ENCODE results near the gene ZNF775. TPM values are rescaled to one million over a fixed set of nuclear protein-coding genes. Genes with fewer than 3 reads are reported as not detected.

The ZNF775 gene
- total and polyA plus RNA-seq, 2 of the 13 experiments (the other 11 are each of a cell fraction or from before 2014, with no cell fraction given), result 3.1 to 3.2 TPM

DNA sequence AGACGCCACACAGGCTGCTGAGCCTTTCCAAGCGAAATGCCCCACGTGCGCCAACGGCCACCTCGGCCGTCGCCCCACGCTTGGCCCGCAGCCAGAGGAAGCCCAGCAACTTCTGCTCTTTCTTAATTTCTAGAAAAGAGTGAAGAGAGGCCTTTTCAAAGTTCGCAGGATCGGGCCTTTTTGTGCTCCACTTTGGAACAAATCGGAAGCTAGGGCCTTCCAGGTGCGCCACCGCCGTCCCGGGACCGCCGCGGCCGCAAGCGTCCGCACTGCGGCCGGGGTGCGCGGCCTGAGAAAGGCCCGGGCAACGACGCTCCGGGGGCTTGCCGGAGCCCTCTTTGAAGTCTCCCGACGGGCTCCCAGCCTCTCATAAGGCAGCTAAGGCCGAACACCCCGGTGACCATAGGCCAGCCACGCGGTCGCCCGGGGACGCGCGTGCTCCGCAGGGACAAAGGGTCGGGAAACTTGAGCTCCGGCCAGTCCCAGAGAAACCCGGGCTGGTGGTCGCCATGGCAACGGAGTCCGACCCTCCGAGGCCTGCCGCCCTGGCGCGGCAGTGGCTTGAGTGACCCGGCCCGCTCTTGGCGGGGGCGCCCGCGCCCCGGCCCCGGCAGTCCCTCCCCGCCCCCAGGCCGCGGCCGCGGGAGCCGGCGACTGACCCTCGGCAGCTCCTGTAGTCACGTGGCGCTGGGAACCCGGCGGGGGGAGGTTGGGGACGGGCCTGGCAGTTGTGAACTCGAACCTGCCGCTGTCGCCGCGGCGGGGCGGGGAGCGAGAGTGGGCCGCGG is 10.8 kb upstream of the ZNF775 start, which contains the start of gene REPIN1 (continued):
- TF ChIP-seq, protein P1, sequence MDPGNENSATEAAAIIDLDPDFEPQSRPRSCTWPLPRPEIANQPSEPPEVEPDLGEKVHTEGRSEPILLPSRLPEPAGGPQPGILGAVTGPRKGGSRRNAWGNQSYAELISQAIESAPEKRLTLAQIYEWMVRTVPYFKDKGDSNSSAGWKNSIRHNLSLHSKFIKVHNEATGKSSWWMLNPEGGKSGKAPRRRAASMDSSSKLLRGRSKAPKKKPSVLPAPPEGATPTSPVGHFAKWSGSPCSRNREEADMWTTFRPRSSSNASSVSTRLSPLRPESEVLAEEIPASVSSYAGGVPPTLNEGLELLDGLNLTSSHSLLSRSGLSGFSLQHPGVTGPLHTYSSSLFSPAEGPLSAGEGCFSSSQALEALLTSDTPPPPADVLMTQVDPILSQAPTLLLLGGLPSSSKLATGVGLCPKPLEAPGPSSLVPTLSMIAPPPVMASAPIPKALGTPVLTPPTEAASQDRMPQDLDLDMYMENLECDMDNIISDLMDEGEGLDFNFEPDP (CRISPR knock-in tag; conservative IDR thresholded peaks at IDR 0.05), result 0 out of 2 replicates have a peak, but pooled peaks have one; percentile 81
- TF ChIP-seq NR2F6 (IDR thresholded peaks at IDR 0.05) (no peak), NR2F6 (CRISPR knock-in tag; IDR thresholded peaks at IDR 0.05) (peak; percentile 43; the same call in 1 of the 2 replicates), ZNF709 (CRISPR knock-in tag; IDR thresholded peaks at IDR 0.05) (peak; percentile 92), SRSF1 (optimal IDR thresholded peaks at IDR 0.05; ENCODE audit: low read depth, low read length) (peak; percentile 39), ARNT (IDR thresholded peaks at IDR 0.05) (no peak), MEIS1 (CRISPR knock-in tag; IDR thresholded peaks at IDR 0.05; ENCODE audit: borderline replicate concordance) (peak; percentile 66; the same call in 1 of the 2 replicates), RBM22 (optimal IDR thresholded peaks at IDR 0.05; ENCODE audit: low read length) (no peak), NFRKB (IDR thresholded peaks at IDR 0.05) (no peak), ZNF160 (CRISPR knock-in tag; IDR thresholded peaks at IDR 0.05) (peak; percentile 37; the same call in 1 of the 2 replicates), ZNF597 (CRISPR knock-in tag; IDR thresholded peaks at IDR 0.05) (no peak), ZNF335 (CRISPR knock-in tag; IDR thresholded peaks at IDR 0.05) (no peak; the same call in 1 of the 2 replicates), SETDB1 (CRISPR knock-in tag; IDR thresholded peaks at IDR 0.05; ENCODE audit: borderline replicate concordance) (no peak), AHR (CRISPR knock-in tag; IDR thresholded peaks at IDR 0.05) (0 out of 2 replicates have a peak, but pooled peaks have one; percentile 72), DRAP1 (CRISPR knock-in tag; IDR thresholded peaks at IDR 0.05) (0 out of 2 replicates have a peak, but pooled peaks have one; percentile 12), ZNF678 (CRISPR knock-in tag; IDR thresholded peaks at IDR 0.05) (peak; percentile 87; the same call in 1 of the 2 replicates), ZNF383 (CRISPR knock-in tag; IDR thresholded peaks at IDR 0.05; ENCODE audit: borderline replicate concordance) (no peak), KLF16 (CRISPR knock-in tag; IDR thresholded peaks at IDR 0.05) (peak in 1 of 2 experiments; percentile 78; a peak in 2 of 4 replicates), ZNF747 (CRISPR knock-in tag; IDR thresholded peaks at IDR 0.05; ENCODE audit: borderline replicate concordance) (peak; percentile 83; the same call in 1 of the 2 replicates), ZNF225 (CRISPR knock-in tag; IDR thresholded peaks at IDR 0.05) (peak; percentile 76; the same call in 1 of the 2 replicates), TBX2 (CRISPR knock-in tag; IDR thresholded peaks at IDR 0.05; ENCODE audit: borderline replicate concordance) (peak; percentile 87), XRCC5 (optimal IDR thresholded peaks at IDR 0.05; ENCODE audit: low read length) (peak; percentile 60), ZNF629 (CRISPR knock-in tag; conservative IDR thresholded peaks at IDR 0.05) (0 out of 2 replicates have a peak, but pooled peaks have one; percentile 4)
- TF ChIP-seq, protein P2, sequence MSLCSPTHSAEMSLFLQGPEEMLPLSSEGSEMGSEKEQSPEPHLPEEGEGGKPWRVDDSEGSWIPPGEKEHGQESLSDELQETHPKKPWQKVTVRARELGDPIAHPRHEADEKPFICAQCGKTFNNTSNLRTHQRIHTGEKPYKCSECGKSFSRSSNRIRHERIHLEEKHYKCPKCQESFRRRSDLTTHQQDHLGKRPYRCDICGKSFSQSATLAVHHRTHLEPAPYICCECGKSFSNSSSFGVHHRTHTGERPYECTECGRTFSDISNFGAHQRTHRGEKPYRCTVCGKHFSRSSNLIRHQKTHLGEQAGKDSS (CRISPR knock-in tag; IDR thresholded peaks at IDR 0.05; ENCODE audit: borderline replicate concordance, low read depth), result peak; percentile 42; the same call in 1 of the 2 replicates
- TF ChIP-seq, protein P3, sequence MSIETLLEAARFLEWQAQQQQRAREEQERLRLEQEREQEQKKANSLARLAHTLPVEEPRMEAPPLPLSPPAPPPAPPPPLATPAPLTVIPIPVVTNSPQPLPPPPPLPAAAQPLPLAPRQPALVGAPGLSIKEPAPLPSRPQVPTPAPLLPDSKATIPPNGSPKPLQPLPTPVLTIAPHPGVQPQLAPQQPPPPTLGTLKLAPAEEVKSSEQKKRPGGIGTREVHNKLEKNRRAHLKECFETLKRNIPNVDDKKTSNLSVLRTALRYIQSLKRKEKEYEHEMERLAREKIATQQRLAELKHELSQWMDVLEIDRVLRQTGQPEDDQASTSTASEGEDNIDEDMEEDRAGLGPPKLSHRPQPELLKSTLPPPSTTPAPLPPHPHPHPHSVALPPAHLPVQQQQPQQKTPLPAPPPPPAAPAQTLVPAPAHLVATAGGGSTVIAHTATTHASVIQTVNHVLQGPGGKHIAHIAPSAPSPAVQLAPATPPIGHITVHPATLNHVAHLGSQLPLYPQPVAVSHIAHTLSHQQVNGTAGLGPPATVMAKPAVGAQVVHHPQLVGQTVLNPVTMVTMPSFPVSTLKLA (IDR thresholded peaks at IDR 0.05), result no peak
